ENCODE results near the gene ALDH1B1. TPM values are rescaled to one million over a fixed set of nuclear protein-coding genes. Genes with fewer than 3 reads are reported as not detected.
"Not testable (repeated sequence)": the region's sequence is repeated elsewhere in the genome, so short reads cannot be mapped to it uniquely, and the experiment has no call there.

ALDH1B1 gene
- total RNA-seq, 2 experiments from 2014 or later: 30.4 to 33.8 TPM

GRCh38 chr9:38360839-38361472, 31.5 kb upstream of the ALDH1B1 start:
- POLR2A ChIA-PET: no interaction called here
- CTCF ChIA-PET: no interaction called here

- POLR2A ChIA-PET: no interaction called here
- CTCF ChIA-PET: no interaction called here
Observed at GRCh38 chr9:38361473-38361850, 31.0 kb upstream of the ALDH1B1 start.

- POLR2A ChIA-PET: no interaction called here
- CTCF ChIA-PET: interaction anchor here (0.6 kb wide), 1 partner anchor 1935 kb away, joined by 3 read pairs; no protein-coding TSS in a partner anchor
Observed at GRCh38 chr9:38362852-38363588, 29.5 kb upstream of the ALDH1B1 start.

GRCh38 chr9:38363589-38363925, 28.9 kb upstream of the ALDH1B1 start:
- ChIA-PET POLR2A (no interaction called here), CTCF (no interaction called here)

GRCh38 chr9:38367898-38368297, 24.6 kb upstream of the ALDH1B1 start:
- CTCF ChIA-PET: no interaction called here
- POLR2A ChIA-PET: no interaction called here

GRCh38 chr9:38368731-38369130, 23.8 kb upstream of the ALDH1B1 start:
- POLR2A ChIA-PET: no interaction called here
- CTCF ChIA-PET: no interaction called here

- ChIA-PET POLR2A (no interaction called here), CTCF (no interaction called here)
Observed at GRCh38 chr9:38370176-38370575, 22.3 kb upstream of the ALDH1B1 start.

GRCh38 chr9:38371495-38371894, 21.0 kb upstream of the ALDH1B1 start:
- POLR2A ChIA-PET: no interaction called here
- CTCF ChIA-PET: no interaction called here

GRCh38 chr9:38372762-38373619, 19.5 kb upstream of the ALDH1B1 start:
- CTCF ChIA-PET: no interaction called here
- POLR2A ChIA-PET: no interaction called here

GRCh38 chr9:38373679-38374078, 18.8 kb upstream of the ALDH1B1 start:
- ChIA-PET POLR2A (no interaction called here), CTCF (no interaction called here)

GRCh38 chr9:38374847-38375571, 17.5 kb upstream of the ALDH1B1 start:
- POLR2A ChIA-PET: no interaction called here
- CTCF ChIA-PET: no interaction called here

- ChIA-PET CTCF (no interaction called here), POLR2A (no interaction called here)
Observed at GRCh38 chr9:38375572-38375963, 16.9 kb upstream of the ALDH1B1 start.

GRCh38 chr9:38376021-38376670, 16.4 kb upstream of the ALDH1B1 start:
- CTCF ChIA-PET: no interaction called here
- POLR2A ChIA-PET: no interaction called here

- POLR2A ChIA-PET: interaction anchor here (0.7 kb wide), 1 partner anchor 642 kb away, joined by 3 read pairs; no protein-coding TSS in a partner anchor
- CTCF ChIA-PET: not testable (repeated sequence)
Observed at GRCh38 chr9:38377336-38378083, 15.0 kb upstream of the ALDH1B1 start.

GRCh38 chr9:38380230-38380871, 12.2 kb upstream of the ALDH1B1 start:
- ChIA-PET CTCF (no interaction called here), POLR2A (no interaction called here)

- ChIA-PET POLR2A (no interaction called here), CTCF (no interaction called here)
Observed at GRCh38 chr9:38380872-38381534, 11.5 kb upstream of the ALDH1B1 start.

- ChIA-PET POLR2A (no interaction called here), CTCF (no interaction called here)
Observed at GRCh38 chr9:38382141-38382540, 10.4 kb upstream of the ALDH1B1 start.

Measured in activated CD8-positive, alpha-beta memory T cell treated with anti-CD3 and anti-CD28 coated beads for 36 hours (primary cell).